Activated B cell treated with CpG ODN at 0.5 μM for 24 hours (primary cell): Measurements from ENCODE around the gene ZBTB46. TPM values are rescaled to one million over a fixed set of nuclear protein-coding genes. Genes with fewer than 3 reads are reported as not detected.

Experiments used
- ATAC-seq: fragments of 200-7000 bp; cut with Tn5 transposase; one replicate; pipeline ENCODE4 v1.10.0; 2021; ENCODE audit warnings: low read depth, mild to moderate bottlenecking, moderate library complexity
- CTCF ChIA-PET: fragments of 350-600 bp; sonication (Branson Sonifier 250); formaldehyde crosslinking; loops from one replicate; lab custom pipeline; 2021; ENCODE audit warnings: antibody characterized with exemption; lab: Charles Lee
- POLR2A ChIA-PET: fragments of 350-600 bp; sonication (Branson Sonifier 250); formaldehyde crosslinking; loops from one replicate; lab custom pipeline; 2021; ENCODE audit warnings: antibody characterized with exemption; lab: Charles Lee
- DNase-seq: peaks from one replicate; pipeline ENCODE4 v3.0.0; 2022
- H3K27ac Mint-ChIP-seq: one replicate; pipeline ENCODE4 v1.8.0; 2020; ENCODE audit warnings: mixed read lengths
- H3K27me3 Mint-ChIP-seq: one replicate; pipeline ENCODE4 v1.8.0; 2021; ENCODE audit warnings: mixed read lengths
- H3K36me3 Mint-ChIP-seq: one replicate; pipeline ENCODE4 v1.8.0; 2021; ENCODE audit warnings: low read depth, mixed read lengths
- H3K4me1 Mint-ChIP-seq: one replicate; pipeline ENCODE4 v1.8.0; 2021; ENCODE audit warnings: mixed read lengths
- H3K4me3 Mint-ChIP-seq: one replicate; pipeline ENCODE4 v1.8.0; 2020; ENCODE audit warnings: mild to moderate bottlenecking, mixed read lengths
- H3K9me3 Mint-ChIP-seq: one replicate; pipeline ENCODE4 v1.8.0; 2020; ENCODE audit warnings: mixed read lengths
- CTCF ChIP-seq: fragments of 200-600 bp; IDR thresholded peaks from one replicate; pipeline ENCODE4 v1.8.0; 2022; ENCODE audit warnings: antibody characterized with exemption, mild to moderate bottlenecking
- intact Hi-C: fragments of 100-400 bp; cut with micrococcal nuclease; formaldehyde crosslinking; loops from one replicate; pipeline ENCODE4 v1.15.1; 2024
- total RNA-seq: library from RNA; stranded (reverse); gene quantifications from 2 replicates; pipeline ENCODE4 v1.2.3, GENCODE V29; 2022

ZBTB46 gene
- total RNA-seq, 1 donor from 2014 or later = 0.49 TPM

GRCh38 chr20:63734111-63734945 is 96.7 kb downstream of the ZBTB46 start:
- ChIA-PET POLR2A (interaction anchor here (0.6 kb wide), 1 partner anchor 93 kb away, joined by 4 read pairs; no protein-coding TSS in a partner anchor), CTCF (no interaction called here)
- H3K27ac Mint-ChIP-seq = no peak overlapping the region

DNA sequence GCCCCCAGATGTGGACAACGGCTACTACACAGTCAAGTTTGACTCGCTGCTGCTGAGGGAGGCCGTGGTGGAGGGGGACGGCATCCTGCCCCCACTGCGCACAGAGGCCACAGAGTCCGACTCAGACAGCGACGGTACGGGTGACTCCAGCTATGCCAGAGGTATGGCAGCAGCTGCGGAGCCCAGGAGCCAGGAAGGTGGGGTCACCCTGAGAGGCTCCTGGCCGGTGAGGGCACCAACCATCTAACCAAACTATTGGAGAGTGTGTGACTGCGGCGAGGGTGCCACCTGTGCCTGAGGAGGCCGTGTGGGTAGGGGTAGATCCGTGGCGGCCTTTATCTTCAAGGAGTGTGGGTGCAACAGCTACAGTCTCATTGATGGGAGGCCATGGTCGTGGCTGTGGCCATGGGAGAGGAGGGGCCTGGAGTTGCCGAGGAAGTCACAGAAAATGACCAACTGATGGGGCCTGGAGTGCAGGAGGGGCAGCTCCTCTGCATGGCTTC is 97.4 kb downstream of the ZBTB46 start:
- Mint-ChIP-seq H3K4me3 (no peak overlapping the region), H3K27ac (no peak overlapping the region), H3K9me3 (no peaks in the 10 kb centered on the region), H3K4me1 (peaks cover 28% of the 10 kb centered on the region), H3K36me3 (peaks cover 29% of the 10 kb centered on the region), H3K27me3 (no peaks in the 10 kb centered on the region)
- CTCF ChIA-PET = no interaction called here
- no peak for ATAC-seq
- no peak for DNase-seq
- intact Hi-C loops = loop anchor here (10.0 kb wide), 1 partner anchor 79 kb away; the partner anchor contains the start of genes RTEL1 and STMN3
- no peak for TF ChIP-seq CTCF
- POLR2A ChIA-PET = no interaction called here

More at GRCh38 chr20:63734111-63734945, 96.7 kb downstream of the ZBTB46 start:
- Mint-ChIP-seq H3K4me3 (no peak overlapping the region), H3K27me3 (no peaks in the 10 kb centered on the region), H3K36me3 (peaks cover 27% of the 10 kb centered on the region), H3K9me3 (no peaks in the 10 kb centered on the region), H3K4me1 (peaks cover 28% of the 10 kb centered on the region)
- intact Hi-C loops = loop anchor here (10.0 kb wide), 1 partner anchor 80 kb away; the partner anchor contains the start of genes RTEL1 and STMN3
- DNase-seq (no peak), ATAC-seq (no peak)
- no peak for TF ChIP-seq CTCF

- Mint-ChIP-seq H3K4me3 (no peak overlapping the region), H3K36me3 (peaks cover 30% of the 10 kb centered on the region), H3K27ac (no peak overlapping the region), H3K4me1 (peaks cover 28% of the 10 kb centered on the region), H3K9me3 (no peaks in the 10 kb centered on the region), H3K27me3 (no peaks in the 10 kb centered on the region)
- intact Hi-C loops = loop anchor here (10.0 kb wide), 1 partner anchor 78 kb away; the partner anchor contains the start of genes RTEL1 and STMN3
- DNase-seq (no peak), ATAC-seq (no peak)
- ChIA-PET CTCF (no interaction called here), POLR2A (no interaction called here)
- no peak for TF ChIP-seq CTCF
These were observed 97.9 kb downstream of the ZBTB46 start for GRCh38 chr20:63733117-63733516.

GRCh38 chr20:63732118-63733095 is 98.7 kb downstream of the ZBTB46 start:
- intact Hi-C loops = loop anchor here (10.0 kb wide), 1 partner anchor 78 kb away; the partner anchor contains the start of genes RTEL1 and STMN3
- H3K4me3 Mint-ChIP-seq = no peak overlapping the region
- no peak for ATAC-seq
- H3K4me1 Mint-ChIP-seq = peaks cover 35% of the 10 kb centered on the region
- peaks cover 33% of the 10 kb centered on the region for H3K36me3 Mint-ChIP-seq
- H3K27ac Mint-ChIP-seq = no peak overlapping the region
- POLR2A ChIA-PET = no interaction called here
- no peaks in the 10 kb centered on the region for H3K27me3 Mint-ChIP-seq
- CTCF ChIA-PET = no interaction called here
- H3K9me3 Mint-ChIP-seq = no peaks in the 10 kb centered on the region
- DNase-seq = no peak
- no peak for TF ChIP-seq CTCF
